SK-N-SH treated with all-trans-retinoic acid at 6 μM for 48 hours (cell line): ENCODE results near the gene COL25A1.

ENCODE experiments used
- BACH2 ChIP-seq: fragments of 250-450 bp; sonication (Bioruptor Pico); IDR thresholded peaks from 2 replicates; pipeline ENCODE4 v1.9.0; 2021; ENCODE audit warnings: mild to moderate bottlenecking, borderline replicate concordance
- ESRRG ChIP-seq: fragments of 250-450 bp; sonication (Bioruptor Pico); IDR thresholded peaks from 2 replicates; pipeline ENCODE4 v1.6.1; 2021; ENCODE audit warnings: mild to moderate bottlenecking
- RARB ChIP-seq: fragments of 250-450 bp; sonication (Bioruptor Pico); IDR thresholded peaks from 2 replicates; pipeline ENCODE4 v1.8.0; 2021; ENCODE audit warnings: mild to moderate bottlenecking, moderate library complexity
- TOX ChIP-seq: fragments of 250-450 bp; sonication (Bioruptor Pico); IDR thresholded peaks from 2 replicates; pipeline ENCODE4 v1.8.0; 2021; ENCODE audit warnings: mild to moderate bottlenecking, moderate library complexity, borderline replicate concordance

GRCh38 chr4:109315818-109316217 lies 13.4 kb upstream of the COL25A1 start:
- TF ChIP-seq BACH2 (CRISPR knock-in tag) = no peak
- TF ChIP-seq RARB = no peak
- no peak for TF ChIP-seq ESRRG
- no peak for TF ChIP-seq TOX (CRISPR knock-in tag)
